HG03108 (cell line): ENCODE results near the gene SRGAP3.

Source experiments
- ATAC-seq: cut with Tn5 transposase; IDR thresholded peaks from one replicate; pipeline ENCODE4 v1.9.1; 2021; ENCODE audit warnings: moderate library complexity; ENCODE audit not compliant: unreplicated experiment

SRGAP3 gene

DNA sequence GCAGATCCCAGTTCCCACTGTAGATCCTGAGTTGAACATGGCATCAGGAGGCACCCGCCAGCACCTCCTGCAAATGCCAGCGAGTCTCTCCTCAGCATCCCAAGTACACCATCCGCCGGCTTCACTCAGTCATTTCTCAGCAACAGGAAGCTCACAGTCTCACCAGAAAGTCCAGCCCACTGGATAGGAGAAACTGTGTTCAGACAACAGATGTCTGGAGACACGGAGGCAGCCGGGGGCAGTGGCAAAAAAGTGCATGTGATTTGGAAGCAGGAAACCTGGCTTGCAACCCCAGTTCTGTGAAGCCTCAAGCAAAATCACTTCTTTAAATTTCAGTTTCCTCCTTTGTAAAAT, 68.7 kb downstream of the SRGAP3 start:
- no peak for ATAC-seq

DNA sequence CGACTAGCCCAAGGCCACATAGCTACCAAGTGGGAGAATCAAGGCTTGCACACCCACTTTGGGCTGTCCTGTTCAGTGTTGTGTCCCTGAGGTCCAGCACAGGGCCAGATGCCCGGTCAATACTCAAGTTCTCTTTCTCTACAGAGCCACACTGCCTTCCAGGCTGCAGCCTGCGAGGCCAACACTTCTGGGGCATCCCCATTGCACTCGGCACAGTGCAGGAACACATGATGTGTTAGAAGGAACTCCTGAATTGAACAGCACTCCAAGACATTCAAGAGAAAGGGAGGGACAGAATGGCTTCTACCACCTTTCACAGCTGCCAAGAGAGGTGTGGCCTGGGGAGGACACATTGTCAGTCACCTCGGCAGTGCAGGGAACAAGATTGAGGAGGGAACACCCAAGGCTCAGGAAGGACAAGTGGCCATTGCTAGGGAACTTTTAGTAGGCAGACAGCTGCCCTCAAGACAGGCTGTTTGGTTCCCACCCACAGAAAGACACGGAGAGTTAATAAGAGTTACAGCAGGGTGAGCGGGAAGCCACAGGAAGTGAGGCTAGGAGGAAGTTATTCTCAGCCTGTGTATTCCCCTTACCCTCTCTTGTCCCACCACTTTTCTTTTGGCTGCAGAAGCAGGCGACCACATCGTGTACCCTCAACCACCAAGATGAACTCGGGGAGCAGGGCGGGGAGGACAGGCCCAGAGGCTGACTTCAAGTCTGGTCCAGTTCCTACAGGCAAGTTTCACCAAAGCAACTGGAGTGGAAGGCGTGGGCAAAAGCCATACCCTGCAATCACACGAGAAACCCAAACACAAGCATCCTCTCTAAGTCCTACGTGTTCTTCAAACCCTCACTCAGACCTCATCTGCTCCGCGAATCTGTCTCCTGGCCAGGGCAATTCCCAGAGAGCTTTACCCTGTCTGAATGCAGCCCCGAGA, 69.4 kb downstream of the SRGAP3 start:
- peak; percentile 58 for ATAC-seq

DNA sequence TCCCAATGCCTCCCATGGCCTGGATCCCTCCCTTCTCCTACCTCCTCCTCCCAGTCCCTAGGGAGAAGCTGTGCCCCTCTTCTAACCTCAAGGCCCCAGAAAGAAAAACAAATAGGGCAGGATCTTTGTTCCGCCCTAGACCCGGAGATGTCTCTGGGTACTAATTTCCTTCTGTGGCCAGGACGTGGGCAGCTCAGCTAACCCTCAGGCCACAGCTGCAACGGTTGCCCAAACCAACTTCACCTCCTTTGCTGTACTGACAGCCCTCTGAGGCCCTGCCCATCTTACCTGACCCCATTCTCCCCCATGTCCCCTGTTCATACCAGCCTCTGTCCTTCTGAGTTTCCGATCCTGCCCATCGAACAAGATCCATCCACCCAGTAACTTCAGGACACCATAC, 70.7 kb downstream of the SRGAP3 start:
- ATAC-seq = no peak

DNA sequence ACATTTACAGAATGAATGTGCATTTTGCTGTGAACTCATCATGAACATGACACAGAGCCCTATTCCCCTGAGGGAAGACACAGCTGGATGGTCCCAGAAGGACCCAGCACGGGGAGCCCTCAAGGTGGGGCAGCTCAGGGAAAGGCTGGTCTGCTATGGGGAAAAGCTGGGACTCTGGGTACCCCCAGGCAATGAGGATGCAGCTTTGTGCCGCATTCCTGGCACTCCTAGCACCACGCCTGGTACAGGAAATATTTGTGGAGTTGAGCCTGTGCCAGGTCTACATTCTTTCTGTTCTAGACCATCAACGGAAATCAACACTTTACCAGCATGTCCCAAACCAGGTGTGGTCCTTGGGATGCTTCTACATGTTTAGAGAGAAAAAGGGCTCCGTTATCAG, 74.0 kb downstream of the SRGAP3 start:
- ATAC-seq = no peak

DNA sequence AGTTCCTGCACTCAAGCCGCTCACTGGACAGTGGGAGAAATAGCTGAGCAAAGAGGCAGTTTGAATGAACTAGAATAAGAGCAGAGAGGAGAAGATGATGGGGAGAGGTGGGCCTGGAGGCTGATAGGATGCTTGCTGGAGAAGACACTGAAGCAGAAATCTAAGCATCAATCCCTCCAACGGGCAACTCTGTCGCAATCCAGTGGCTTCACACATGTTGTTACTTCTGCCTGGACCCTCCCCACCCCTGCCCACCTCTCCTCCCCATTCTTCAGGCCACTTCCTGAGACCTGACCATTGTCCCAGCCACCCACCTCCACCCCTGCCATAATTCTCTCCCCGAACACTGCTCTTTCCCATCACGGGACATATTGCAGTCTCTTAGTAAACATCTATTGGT, 76.0 kb downstream of the SRGAP3 start:
- ATAC-seq = no peak

DNA sequence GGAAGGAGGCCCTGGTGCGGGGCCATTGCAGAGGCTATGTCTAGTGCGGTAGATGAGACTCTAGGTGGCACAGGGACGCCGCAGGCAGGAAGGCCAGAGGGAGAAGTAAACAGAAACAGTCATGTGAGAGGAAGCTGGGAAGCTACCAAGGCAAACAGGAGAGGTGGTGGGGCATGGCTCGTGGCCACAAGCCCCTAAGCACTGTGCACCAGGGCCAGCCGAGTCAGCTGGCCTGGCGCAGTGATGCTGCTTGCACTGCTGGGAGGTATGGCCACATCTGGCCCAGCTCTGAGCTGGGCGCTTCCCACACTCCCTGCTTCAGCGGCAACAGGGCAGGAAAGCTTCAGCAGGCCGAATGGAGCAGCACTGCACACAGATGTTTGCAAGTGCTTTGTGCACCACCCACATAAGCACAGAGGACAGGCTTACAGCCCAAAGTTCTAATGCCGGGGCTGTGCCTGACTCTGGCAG, 76.6 kb downstream of the SRGAP3 start:
- ATAC-seq = no peak

DNA sequence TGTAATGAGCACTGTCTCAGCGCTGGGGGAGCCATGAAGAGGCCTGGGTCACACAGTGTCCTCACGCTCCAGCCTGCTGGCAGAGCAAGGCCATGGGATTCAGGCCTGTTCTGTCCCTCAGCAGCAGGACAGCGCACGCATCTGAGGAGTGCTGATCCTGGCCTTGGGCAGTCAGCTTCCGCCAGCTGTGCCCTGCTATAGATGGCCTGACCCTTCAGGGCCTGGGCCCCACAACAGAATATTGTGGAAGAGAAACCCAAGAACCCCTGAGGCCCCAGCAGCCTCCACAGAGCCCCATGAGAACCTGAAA, 78.6 kb downstream of the SRGAP3 start:
- no peak for ATAC-seq

DNA sequence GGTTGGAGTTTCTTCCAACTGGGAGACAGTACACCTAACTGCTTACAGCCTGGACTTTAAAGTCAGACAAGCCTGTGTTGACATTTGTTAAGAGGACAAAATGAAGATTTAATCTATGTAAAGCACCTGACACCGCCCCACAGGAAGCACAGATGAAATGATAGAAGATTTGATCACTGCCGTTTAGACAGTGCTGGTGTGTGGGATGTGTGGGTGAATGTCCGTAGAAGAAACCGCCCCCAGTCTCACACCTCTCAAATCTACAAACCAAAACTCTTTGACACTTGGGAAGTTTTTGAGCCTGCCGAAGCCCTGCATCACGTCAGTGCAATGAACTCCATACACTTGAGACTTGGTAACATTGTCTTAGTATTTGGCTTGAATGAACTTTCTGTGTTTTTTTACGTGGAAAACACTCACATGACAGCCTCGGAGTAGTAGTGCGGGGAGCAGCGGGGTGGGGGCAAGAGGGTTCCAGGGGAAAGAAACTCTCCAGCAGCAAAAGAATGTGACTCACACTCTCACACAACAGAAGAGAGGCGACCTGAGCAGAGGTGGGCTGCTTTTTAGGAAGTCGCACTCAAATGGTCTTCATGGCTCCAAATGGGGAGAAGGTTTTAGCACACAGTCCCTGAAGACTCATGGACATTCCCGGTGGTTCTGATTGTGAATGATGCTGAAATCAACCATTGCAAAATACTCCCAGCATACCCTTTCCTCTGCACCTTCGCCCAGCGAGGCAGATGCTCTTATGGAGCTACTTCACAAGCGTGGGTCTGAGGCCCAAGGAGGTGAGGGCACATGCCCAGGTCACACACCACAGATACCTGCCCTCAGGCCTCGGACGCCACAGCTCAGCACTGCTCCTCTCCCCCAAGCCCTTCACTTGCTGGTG, 79.2 kb downstream of the SRGAP3 start:
- no peak for ATAC-seq

DNA sequence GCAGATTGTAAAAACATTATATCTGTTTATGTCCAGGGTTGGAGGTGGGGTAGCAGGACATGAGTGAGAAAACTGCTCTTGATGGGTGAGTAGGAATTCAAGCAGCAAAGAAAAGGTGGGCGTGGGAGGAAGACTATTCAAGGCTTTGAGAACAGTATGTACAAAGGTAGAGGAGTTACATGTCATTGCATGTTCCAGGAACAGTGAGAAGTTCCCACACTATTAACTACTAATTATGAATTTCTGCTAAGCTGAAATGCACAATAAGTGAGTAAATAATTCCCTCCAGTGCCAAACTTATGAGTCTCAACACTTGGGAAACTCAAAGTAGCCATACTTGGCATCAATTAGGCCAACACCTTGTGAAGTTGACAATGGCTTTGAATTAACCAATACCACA, 80.1 kb downstream of the SRGAP3 start:
- ATAC-seq = no peak

DNA sequence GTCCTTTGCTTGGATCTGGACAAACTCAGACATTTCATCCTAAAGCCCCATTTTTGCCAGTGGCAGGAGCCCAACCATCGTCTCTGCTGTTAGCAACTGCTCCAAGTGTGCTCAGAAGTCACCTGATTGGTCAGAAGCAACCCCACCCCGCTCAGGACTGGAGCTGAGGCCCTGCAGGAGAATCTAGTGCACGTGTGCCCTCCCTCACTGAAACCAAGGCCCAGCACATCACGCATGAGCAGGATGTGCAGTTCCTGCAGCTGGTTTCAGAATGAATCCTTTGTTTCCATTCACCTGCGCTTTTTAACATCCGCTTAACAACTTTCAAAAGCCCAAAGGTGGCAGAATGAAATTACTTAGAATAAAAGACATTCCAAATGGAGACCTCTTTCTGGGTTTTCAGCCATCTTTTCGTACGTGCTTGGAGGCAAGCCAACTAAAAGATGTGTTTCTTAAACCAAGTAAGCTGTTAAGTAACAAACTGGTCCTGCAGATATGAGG, 81.2 kb downstream of the SRGAP3 start:
- peak; percentile 95 for ATAC-seq

DNA sequence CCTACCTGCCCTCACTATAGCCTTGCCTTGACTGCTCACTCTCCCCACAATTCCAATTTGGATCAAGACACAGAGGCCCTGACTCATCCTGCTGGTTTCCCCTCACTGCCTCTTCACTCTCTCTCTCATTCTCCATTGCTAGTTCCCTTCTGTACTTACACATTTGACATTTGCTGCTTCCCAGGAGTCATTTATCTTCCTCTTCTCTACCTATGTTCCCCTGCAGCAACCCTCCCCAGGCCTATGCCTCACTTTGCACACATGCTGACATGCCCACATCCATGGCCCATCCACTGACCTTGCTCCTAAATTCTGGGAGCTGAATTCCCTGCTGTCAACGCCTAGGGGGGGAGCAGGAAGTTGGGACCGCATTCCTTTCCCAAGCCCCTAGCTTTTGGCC, 82.2 kb downstream of the SRGAP3 start:
- ATAC-seq = no peak

DNA sequence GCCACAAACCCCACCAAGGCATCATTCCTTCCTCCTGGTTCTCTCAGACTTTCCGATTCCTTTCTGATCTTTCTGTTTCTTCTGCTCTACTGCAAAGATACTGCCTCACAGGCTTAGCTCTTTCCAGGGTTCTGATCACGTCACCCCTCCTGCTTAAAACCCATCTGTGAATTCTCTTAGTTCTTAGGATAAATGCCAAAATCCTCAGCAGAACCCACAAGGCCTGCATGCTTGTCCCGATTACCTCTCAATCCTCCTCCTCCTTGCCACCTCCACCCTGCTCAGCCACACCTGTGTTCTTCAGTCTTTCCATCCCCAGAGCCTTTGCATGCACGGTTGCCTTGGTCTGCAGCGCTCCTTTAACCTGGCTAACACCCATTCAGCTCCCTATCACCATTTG, 84.0 kb downstream of the SRGAP3 start:
- no peak for ATAC-seq

DNA sequence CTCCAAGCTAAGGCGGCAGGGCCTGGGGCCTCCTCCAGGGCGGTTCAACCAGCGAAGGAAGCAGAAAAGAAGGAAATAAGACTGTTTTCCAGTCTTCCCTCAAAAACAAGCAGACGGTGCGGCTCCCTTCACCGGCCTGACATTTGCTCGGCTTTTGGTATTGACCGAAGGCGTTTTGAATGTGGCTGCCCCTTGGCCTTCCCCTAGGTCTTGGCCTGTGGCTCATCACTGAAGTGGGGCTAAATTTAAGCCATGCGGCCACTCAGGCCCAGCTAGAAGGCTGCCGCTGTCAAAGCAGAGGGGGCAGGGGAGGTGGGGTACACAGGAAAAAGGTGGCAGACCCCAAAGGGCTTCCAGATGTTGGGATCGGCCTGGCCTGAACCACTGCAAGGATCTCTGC, 86.2 kb downstream of the SRGAP3 start:
- no peak for ATAC-seq

DNA sequence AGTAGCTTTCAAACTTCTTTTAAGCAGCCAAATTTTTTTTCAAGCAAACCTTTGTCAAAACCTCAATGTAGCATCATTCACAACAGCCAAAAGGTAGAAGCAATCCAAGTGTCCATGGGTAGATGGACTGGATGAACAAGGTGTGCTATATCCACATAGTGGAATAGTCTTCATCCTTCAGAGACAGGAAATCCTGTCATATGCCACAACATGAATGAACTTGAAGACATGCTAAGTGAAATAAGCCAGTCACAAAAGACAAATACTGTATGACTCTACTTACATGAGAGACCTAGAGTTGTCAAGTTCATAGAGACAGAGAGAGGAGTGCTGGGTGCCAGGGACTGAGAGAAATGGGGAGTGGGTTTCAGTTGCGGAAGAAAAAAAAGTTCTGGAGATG, 87.6 kb downstream of the SRGAP3 start:
- ATAC-seq = no peak

DNA sequence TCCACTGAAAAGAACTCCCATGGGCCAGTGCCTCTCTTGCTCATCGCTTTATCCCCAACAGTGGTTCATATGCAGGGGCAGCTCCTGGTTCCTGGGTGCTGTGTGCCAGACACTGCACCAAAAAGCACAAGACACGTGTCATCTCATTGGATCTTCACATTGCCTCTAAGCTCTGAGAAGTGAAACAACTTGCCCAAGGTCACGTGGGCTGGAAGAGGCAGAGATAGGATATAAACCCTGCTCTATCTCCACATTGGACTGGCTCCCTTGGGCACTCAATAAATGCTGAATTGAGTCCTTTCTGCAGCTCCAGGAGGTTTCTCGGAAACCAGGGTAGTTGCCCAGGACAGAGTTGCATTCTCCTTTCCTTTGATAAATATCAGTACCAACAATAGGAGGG, 88.1 kb downstream of the SRGAP3 start:
- no peak for ATAC-seq

DNA sequence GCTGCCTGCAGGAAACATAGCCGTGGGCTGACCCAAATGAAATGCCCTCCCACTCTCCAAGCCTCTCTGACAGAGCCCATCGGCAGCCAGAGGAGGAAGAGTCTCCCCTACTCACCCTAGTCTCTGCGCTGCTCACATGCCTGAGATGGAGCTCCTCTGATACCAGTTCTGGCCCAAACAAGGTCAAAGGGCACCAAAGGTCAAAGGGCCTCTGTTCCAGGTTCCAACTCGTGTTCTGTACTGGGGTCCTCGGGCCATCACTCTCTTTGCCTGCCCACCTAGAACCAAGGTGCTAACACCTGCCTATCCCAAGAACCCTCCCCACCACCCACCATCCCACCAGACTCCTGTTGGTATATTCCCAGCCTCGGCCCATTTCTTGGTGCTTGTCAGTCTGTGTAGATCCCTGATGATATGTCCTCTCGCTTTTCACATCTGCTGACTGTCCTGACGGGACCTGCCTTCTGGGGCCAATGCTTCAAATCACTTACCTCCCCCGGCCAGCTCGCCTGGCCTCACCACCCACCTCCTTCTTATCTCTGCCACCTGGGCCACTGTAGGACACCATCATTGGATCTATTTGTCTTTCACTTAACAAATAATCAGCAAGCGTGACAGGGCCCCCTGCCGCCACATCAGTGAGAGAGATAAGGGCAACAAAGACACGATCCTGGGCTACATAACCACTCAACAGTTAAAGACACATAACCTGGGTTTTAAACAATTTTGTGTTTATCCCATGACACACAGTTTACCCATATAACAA, 90.4 kb downstream of the SRGAP3 start:
- ATAC-seq = no peak

DNA sequence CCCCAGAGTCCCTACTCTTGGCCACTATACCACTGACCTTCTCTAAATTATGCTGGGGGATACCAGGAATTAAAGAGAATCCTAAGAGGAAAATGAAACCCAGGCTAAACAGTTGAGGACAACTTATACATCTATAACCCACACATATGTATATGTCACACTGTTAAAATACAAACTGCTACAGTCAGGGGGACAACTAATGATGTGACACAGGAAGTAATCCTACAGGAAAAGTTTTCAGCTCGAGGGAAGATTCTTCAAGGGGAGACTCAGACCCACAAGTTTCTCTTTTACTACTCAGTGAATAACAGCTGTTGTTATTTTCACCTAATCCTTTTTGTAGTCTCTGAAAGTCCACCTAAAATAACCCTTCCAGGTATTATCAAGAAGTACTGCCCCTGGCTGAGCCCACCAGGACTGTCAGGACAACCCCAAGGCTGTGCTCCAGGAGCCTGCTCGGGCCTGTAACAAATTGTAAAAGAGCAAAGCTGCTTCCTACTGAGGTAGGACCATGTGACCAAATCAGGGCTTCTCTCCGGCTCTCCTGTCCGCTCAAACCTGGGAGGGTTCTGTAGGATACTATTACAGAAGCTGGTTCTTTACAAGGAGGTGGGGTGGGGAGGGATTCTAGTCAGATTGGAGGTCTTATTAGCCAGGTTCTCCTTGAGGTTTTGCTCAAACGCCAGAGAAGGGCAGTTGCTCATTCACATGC, 91.6 kb downstream of the SRGAP3 start:
- no peak for ATAC-seq

DNA sequence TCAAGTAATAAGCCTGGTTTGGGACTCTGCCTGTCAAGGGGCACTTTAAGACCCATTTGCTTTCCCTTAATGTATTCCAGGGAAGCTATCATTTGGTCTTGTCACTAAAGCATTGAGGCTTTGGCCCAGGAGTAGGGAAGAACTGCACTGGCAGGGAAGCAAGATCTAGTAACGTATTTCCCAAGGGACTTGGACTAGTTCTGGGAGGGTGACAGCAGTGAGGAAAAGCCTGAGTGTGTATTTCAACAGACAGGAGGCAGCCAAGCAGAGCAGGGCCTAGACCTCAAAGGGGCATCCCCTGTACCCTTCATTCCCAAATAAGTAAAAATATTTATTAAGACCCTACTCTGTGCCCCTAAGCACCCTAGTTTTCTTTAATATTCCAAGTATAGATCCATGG, 92.8 kb downstream of the SRGAP3 start:
- ATAC-seq = no peak

DNA sequence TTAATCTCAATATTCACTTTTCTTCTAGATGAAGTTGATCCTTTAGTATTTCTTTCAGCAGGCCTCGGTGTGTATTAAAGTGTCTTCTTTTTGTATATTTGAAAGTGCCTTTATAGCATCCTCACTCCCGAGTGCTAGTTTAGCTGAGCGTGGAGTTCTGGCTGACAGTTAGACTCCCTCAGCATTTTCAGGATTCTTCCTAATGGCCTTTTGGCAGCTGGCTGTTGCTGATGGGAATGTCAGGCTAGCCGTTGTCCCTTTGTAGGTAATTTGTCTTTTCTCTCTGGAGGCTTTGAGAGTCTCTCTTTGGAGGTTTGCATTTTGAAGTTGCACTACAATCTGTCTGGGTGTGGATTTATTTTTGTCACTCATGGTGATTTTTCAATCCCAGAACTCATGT, 94.4 kb downstream of the SRGAP3 start:
- no peak for ATAC-seq

DNA sequence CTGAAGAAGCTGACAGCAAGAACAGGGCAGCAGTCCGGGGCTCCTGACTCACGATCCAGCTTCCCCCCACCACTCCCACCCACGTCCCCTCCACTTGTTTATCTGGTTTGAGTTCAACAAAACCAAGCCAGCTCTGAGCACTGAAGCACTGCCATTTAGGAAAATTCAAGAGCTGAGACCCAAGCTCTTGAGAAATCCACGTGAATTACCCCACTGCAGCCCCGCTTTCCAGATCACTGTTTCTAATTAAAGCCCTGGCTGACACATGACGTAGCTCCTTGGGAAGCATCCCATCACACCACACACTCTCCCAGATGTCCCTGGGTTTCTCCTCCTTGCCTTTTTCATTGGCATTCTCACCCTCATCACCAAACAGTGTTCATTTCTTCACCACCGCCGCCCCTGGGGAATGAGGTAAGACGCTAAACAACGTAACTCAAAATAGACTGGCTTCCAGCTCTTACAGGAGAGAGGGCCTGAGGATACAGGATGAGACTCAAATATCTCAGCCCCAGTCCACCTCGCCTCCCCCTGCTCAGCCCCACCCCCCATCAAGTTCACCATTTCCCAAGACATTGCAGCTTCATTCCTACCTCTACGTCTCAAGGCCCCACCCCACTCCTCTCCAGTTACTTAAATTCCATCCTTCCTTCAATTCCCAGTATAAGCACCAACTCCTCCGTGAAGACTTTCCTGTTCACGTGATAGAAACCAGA, 95.4 kb downstream of the SRGAP3 start:
- ATAC-seq = no peak
